ENCODE measurements around the gene DBF4B.

GRCh38 chr17:44751806-44752205 lies 43.3 kb downstream of the DBF4B start:
- TF ChIP-seq GATA2 (IDR thresholded peaks at IDR 0.05; ENCODE audit: low read depth, low read length) = no peak
- TF ChIP-seq GATA3 (IDR thresholded peaks at IDR 0.05; ENCODE audit: low read depth, low read length) = no peak

Measured in SH-SY5Y (cell line).